Activated CD8-positive, alpha-beta memory T cell treated with anti-CD3 and anti-CD28 coated beads for 4 hours (primary cell): ENCODE measurements around the gene PAPOLB.
A peak's percentile ranks its signal among the peaks of the same experiment; 100 is the strongest.

ENCODE experiments used
- DNase-seq, 2 donors: peaks; one replicate each; pipeline ENCODE4 v3.0.0-alpha.2; 2020; ENCODE audit warnings: low read depth in 2 of 2

Gene PAPOLB

DNA sequence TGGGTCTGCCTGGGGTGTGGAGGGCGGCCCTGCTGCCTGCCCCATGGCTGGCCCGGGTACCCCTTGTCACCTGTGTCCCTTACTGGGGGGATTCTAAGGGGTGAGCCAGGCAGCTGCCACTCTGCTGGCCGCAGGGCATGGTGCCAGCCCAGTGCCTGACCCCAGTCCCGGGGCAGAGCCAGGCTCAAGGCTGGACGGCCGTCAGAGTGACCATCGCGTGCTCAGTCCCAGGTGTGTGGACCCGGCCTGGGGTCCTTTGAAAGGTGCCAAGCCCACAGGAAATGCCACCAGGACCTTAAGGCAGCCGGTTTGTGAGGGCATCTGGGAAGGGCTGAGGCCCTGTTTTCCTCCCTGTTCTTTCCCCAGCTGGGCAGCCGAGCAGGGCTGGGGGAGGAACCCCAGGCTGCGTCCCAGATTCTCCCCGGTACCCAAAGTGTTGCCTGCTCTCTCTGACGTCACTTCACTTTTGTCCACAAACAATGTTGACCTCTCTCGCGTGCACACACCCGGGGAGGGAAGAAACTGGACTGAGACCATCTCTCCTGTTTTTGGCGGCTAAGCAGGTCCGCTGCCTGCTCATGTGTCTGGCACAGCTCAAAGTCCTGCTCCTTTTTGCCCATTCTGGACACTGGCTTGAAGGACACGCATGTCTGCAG is 37.6 kb downstream of the PAPOLB start:
- no peak for DNase-seq

DNA sequence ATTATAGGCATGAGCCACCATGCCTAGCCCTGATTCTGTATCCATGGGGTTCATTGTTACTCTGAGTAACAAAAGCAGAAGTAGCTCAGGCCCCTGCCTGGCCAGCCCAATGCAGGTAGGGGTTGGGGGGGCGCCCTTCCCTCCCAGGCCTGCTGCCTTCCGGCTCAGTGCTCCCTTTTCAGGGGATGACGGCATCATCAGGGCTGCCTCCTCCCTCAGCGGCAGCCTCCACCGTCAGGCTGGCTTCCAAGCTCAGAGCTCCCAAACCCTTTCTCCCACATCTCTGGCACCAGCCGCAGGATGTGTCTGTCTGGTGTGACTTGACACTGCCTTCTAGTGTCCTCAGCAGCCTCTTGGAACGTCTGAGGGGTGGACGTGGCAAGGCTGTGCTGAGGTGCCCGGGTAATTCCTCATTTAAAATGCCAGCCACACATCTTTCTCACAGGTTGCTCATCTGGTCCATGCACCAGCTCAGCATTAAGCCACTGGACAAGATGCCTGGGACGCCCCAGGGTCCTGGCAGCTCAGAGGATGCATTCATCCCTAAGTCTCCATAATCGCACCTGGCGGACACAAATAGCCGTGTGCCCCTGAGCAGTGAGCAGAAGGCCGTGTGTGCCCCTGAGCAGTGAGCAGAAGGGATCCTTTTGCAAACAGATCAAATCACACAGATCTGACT is 38.2 kb downstream of the PAPOLB start:
- no peak for DNase-seq

DNA sequence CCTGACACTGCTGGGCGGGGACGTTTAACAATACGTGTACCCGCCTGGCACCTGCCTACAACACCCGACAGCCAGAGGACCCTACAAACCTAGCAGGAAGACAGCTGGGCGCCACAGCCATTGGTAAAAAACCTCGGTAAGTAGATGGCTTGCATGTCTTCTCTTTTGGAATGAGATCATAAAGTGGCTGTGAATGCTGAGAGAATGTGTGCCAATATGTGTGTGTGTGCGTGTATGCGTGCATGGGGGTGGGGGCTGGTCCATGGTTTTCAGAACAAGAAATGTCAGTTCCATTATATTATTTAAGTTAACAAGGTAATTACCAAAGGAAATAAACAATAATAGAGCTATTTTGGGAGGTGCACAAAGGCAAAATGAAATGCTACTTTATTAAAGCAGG is 39.2 kb downstream of the PAPOLB start:
- DNase-seq = no peak

DNA sequence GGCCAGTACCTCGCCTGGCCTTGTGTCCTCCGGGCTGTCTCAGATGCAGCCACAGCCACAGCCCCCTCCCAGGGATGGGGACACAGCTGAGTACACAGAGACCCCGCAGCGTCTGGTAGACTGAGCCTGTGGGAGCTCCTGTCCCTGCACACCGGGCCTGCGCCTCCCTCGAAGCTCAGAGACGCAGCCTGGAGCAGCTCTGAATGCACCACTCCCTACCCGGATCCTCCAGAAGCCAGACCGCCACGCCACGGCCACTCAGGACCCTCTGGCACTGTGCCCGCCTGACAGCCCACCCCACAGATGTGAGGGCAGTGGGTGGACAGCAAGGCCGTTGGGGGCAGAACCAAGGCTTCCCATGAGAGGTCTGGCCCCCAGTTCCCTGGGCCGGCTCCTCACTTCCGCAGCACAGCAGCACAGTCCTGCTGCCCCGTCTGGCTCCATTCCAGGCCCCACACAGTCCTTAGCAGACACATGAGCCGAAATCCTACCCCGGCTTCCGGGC is 40.8 kb downstream of the PAPOLB start:
- no peak for DNase-seq

DNA sequence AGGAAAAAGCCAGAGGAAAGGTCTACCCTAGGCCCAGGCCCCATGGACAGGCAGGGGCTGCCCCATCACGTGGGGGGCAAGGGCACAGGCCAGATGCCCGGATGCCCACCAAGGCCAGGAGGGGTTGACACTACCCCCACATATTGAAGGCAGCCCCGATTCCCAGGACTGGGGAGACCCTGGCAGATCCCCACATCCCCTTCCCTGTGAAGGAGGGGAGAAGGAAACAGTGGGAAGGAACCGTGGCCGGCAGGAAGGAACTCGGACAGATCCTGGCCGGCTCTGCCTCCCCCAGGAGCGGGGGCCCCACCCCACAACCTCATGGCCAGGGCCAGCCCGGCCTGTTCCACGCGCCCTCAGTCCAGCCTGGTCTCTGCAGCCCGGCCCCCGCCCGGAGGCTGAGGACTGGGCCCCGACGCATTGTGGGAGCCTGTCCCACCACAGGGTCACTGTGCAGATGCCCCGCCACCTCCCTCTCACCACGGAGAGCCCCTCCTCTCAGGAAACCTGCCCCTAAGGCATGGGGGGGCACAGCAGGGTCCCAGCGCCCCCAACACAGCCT is 41.3 kb downstream of the PAPOLB start:
- DNase-seq = no peak

DNA sequence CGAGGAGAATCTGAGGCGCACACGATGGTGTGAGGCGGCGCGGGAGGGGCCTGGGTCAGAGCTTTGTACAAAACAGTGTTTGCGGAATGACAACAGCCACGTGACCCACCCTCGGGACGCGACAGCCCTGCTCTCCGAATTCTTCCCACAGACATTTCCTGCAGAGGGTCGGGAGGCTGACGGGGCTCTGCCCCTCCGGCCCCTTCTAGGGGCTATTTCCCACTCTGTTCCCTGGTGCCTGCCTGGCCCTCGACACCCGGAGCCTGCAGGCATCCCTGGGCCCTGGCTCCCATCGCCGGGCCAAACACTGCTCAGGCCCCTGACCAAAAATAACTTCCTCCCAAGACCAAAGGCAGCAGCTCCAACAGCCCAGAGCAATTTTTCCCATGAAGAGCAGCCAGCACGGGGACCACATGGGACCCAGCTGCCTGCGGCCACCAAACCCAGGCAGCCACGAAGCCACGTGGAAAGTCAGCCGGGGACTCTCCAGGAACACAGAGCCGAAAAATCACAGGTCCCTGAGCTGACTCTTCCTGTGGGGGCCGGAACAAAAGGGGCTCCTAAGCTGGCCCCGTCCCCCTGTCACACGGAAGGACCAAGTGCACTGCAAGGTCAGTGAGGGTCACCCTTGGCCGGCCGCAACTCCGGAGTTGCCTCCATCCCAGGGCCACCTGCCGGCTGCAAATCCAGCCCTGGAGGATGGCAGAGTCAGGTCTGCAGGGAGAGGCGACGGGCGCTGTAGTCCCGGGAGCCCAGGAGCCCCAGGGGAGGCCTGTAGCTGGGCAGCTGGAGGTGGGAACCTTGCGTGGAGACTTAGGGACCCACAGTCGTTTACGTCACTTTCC is 42.0 kb downstream of the PAPOLB start:
- no peak for DNase-seq

DNA sequence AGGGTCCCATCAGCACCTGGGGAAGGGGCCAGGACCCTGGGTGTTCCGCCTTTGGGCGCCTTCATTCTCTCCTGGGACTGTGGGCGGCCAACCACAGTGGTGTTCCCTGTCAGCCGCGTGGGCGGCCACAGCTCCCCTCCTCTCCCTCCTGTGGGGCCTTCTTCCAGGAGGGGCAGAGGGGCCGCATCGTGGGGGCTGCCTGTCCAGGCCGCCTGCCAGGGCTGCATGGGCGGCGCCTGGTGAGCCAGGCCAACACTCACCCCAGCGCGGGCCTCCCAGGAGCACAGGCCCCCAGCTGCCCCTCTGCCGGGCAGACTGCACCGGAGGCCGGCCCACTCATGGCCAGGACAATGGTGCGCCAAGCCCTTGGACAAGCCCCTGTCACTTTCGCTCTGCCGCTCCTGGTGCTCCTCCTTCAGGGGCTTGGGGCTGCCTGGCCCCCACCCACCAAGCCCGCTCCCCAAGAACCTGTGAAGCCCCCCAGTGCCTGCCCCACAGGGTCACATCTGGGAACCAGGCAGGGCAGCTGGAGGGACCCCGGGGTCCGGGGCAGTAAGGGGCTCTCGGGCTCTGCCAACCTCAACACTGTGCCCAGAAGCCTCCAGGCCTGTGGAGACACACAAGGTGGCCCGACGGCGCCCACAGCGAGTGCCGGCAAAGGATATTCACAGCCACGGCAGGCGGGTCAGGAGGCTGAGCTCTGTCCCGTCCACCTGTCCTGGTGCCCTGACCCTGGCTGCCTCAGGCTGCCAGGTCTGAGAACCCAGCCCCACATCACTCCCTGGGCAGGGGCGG is 43.6 kb downstream of the PAPOLB start:
- DNase-seq = no peak

DNA sequence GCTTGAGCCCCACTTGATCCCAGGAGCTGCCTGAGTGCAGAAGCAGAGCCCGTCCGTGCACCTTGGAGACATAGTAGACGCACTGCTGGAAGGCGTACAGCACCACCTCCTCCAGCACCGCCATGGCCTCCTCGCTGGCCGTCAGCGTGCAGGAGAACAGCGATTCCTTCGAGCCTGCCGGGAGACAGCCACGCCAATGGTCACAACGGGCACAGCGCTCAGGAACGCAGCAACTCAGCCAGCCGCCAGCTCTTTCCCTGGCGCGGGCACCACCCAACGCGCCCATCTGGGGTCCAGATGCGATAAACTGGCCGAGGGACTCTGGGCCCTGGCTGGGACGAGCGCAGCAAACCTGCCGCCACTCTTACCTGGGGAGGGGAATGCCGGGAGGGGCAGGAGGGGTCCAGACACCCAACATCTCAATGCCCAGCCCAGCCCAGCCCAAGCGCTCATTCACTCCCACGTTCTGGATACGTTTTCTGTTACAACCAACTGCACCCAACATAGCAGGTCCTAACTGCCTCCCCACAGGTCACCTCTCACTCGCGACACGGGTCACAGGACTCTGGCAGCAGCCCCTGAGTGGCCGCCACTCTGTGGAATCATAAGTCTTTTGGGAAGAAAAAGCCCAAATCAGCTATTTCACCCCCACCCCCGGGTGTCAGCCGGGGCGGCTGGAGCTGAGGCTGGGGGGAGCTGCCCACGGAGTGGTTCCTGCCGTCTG is 44.5 kb downstream of the PAPOLB start:
- DNase-seq = no peak

DNA sequence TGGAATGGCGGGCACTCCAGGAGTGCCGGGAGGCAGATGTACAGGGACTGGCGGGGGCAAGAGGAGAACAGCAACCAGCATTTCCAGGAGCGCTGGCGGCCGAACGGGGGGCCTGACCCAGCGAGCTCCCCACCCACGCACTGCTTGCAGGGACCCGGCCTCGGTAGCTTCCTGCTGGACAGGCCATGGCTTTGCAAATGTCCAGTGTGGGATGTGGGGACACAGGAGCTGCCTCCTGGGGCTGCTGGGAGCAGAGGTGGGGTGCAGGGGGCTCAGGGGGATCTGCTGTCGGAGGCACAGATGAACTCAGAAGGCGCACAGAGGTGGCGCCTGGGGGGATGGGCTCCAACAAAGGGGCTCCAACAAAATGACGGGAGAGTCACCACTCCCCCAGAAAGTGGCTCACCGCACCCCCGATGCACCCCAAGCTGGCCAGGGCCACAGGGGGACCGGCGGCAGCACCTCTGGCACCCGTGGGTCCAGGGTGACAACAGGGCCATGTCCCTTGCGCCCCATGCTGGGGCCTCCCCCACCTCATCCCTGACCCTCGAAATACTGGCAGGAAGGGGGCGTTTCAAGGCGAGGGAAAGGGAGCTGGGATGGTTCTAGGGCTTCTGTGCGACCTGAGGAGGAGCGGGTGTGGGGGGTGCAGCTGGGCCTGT is 45.3 kb downstream of the PAPOLB start:
- no peak for DNase-seq

DNA sequence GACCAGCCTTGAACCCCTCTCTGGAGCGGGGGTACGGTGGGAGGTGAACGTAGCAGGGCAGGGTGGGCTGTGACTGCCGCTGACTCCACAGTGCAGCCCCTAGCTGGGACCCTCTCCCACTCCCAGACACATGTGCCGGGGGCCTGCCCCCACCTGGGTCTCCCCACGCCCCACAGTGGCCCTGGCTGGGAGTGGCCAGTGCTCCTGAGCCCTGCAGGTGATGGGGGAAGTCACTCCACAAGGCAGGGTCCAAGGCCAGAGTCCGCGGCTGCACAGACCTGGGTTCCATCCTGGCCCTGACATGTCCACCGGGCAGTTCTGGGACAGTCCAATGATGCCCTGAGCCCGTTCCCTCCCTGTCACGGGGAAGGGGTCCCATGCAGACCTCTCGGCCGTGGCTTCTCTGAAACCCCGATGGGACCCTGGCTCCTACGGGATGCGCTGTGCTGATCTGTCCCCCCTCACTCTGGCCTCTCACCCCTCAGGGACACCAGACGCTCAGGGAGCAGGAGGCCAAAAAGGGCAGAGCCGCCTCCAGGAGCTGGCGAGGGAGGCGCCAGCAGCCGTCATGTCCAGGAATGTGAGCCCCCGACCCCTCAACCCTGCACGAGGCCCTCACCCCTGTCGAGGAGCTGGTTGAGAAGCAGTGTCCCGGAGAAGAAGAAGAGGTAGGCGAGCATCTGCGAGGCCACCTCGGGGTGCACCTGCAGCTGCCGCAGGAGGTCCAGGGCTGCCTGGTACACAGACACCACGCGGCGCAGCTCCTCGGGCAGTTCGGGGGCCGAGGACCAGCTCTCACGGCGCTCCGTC is 46.0 kb downstream of the PAPOLB start:
- no peak for DNase-seq

DNA sequence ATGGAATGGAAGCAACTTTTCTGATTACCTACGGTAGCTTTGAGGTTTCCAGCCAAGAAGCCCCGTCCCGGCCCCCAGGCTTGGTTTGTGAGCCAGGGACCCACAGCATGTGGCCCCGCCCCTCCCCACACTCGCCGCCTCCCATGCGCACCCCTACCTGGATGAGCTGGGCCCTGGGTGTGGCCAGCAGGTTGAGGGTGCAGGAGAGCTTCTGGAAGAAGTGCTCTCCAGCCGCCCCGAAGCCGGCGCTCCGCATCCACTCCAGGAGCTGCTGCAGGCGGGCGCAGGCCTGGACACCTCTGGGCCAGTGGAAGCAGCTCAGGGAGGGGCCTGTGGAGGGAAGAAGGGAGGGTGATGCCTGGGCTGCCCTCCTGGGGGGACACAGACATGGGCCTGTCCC is 46.7 kb downstream of the PAPOLB start:
- DNase-seq = no peak

DNA sequence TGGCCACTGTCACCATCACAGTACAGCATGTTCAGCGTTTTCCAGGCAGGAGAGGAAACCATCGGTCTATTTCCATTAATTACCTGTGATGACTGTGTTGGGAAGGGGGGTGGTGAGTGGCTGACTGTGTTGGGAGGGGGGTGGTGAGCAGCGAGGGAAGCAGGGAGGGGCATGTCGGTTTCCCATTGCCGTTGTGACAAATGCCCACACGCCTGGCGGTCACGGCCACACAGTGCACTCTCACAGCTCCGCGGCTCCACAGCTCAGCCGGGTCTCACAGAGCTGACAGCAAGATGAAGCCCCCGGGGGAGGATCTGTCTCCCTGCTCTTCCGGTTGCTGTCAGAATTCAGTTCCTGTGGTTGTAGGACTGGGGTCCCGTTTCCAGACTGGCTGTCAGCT is 47.4 kb downstream of the PAPOLB start:
- DNase-seq = no peak

DNA sequence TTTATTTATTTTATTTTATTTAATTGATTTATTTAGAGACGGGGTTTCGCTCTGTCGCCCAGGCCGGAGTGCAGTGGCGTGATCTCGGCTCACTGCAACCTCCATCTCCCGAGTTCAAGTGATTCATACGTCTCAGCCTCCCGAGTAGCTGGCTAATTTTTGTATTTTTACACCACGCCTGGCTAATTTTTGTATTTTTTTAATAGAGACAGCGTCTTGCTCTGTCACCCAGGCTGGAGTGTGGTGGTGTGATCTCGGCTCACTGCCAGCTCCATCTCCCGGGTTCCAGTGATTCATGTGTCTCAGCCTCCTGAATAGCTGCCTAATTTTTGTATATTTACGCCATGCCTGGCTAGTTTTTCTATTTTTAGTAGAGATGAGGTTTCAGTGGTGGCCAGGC is 52.2 kb downstream of the PAPOLB start:
- no peak for DNase-seq

DNA sequence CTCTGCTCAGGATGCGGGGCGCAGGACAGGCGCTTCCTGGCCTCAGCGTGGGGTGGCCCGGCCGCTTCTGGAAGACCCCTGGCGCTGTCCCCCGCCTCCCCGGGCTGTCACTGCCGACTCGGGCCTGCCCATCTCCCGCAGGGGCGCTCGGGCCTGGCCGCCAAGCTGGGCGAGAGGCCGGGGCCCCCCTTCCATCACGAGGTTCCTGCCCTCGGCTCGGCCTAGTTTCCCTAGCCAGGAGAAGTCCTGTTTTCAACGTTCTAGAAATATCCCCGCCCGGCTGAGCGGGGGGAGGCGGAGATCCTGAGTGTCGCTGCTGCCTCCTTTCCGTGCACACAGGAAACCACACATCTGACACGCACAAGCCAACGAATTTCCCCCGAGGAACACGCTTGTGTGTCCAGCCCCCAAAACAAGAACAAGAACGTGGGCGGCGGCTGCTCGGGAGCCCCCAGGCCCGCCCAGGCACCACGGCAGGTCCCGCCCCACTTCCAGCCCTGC is 52.7 kb downstream of the PAPOLB start:
- DNase-seq = peak in 1 of 2 donors; percentile 16

DNA sequence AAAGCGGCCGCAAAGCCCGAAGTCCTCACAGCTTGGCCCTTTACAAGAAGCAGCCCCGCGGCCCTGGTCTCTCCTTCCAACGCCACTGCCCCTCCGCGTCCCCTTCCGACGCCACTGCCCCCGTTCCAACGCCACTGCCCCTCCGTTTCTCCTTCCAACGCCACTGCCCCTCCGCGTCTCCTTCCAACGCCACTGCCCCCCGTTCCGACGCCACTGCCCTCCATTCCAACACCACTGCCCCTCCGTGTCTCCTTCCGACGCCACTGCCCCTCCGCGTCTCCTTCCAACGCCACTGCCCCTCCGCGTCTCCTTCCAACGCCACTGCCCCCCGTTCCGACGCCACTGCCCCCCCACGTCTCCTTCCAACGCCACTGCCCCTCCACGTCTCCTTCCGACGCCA is 53.3 kb downstream of the PAPOLB start:
- DNase-seq = no peak

DNA sequence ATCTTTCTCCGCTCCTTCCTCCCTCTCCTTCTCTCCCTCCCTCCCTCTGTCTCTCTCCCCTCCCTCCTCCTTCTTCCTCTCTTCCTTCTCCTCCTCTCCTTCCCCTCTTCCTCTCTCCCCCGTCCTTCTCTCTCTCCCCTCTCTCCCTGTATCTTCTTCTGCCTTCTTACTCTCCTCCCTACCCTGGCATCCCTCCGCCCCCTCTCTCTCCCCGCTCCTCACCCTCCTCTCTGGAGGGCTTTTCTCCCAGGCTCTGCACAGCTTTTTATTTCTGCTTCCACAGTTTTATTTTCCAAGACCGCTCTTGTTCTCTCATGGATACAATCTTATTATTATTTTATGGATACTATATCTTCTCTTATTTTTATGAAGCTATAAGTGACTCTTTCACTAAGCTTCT is 53.8 kb downstream of the PAPOLB start:
- DNase-seq = no peak
